SK-N-MC (cell line): ENCODE data around the gene HHAT.

Source experiments
- DNase-seq: peaks from one replicate; pipeline ENCODE4 v3.0.0-alpha.2; 2011; ENCODE audit warnings: low read depth, low spot score
- H3K27ac ChIP-seq: fragments of 200-600 bp; sonication (generic); 2 replicates; pipeline ENCODE4 v1.5.1; 2016; ENCODE audit warnings: mixed run types
- H3K36me3 ChIP-seq: fragments of 200-600 bp; sonication (generic); 2 replicates; pipeline ENCODE4 v1.6.1; 2017; ENCODE audit warnings: antibody characterized with exemption, low read length, mixed read lengths; ENCODE audit not compliant: insufficient read depth
- H3K4me3 ChIP-seq: fragments of 200-600 bp; sonication (generic); 2 replicates; pipeline ENCODE4 v1.5.1; 2016
- H3K9ac ChIP-seq: fragments of 200-600 bp; sonication (generic); 2 replicates; pipeline ENCODE4 v1.8.0; 2017; ENCODE audit warnings: mixed run types, mixed read lengths; ENCODE audit not compliant: insufficient read length
- H3K9me3 ChIP-seq: fragments of 200-600 bp; sonication (generic); 2 replicates; pipeline ENCODE4 v1.6.1; 2017; ENCODE audit warnings: low read depth, mild to moderate bottlenecking, antibody characterized with exemption, low read length, moderate library complexity, mixed read lengths
- EZH2 ChIP-seq: fragments of 200-600 bp; sonication (generic); IDR thresholded peaks from one replicate; pipeline ENCODE4 v1.6.1; 2017; ENCODE audit warnings: antibody characterized with exemption
- FOXP2 ChIP-seq: optimal IDR thresholded peaks from 2 replicates; pipeline ENCODE3; 2011; ENCODE audit warnings: mild to moderate bottlenecking, moderate library complexity; ENCODE audit not compliant: insufficient read depth; ENCODE audit errors: extremely low read length, control extremely low read depth
- POLR2AphosphoS5 ChIP-seq: IDR thresholded peaks from 2 replicates; pipeline ENCODE4 v1.6.1; 2012; ENCODE audit warnings: mild to moderate bottlenecking, low read depth, low read length, borderline replicate concordance

The HHAT gene

GRCh38 chr1:210565306-210565705 lies 236.6 kb downstream of the HHAT start:
- H3K27ac ChIP-seq: no peak overlapping the region
- no peak overlapping the region for H3K9ac ChIP-seq
- H3K36me3 ChIP-seq: no peaks in the 10 kb centered on the region
- TF ChIP-seq EZH2: no peak
- no peak for TF ChIP-seq FOXP2
- TF ChIP-seq POLR2AphosphoS5: no peak
- no peak for DNase-seq
- H3K4me3 ChIP-seq: no peak overlapping the region
- no peaks in the 10 kb centered on the region for H3K9me3 ChIP-seq

GRCh38 chr1:210568631-210569030 lies 239.9 kb downstream of the HHAT start:
- DNase-seq: no peak

GRCh38 chr1:210570116-210570515 lies 241.4 kb downstream of the HHAT start:
- Histone ChIP-seq H3K4me3 (no peak overlapping the region), H3K9ac (no peak overlapping the region)
- TF ChIP-seq POLR2AphosphoS5 (no peak), FOXP2 (no peak), EZH2 (no peak)

More at GRCh38 chr1:210568631-210569030, 239.9 kb downstream of the HHAT start:
- no peaks in the 10 kb centered on the region for H3K9me3 ChIP-seq
- no peak overlapping the region for H3K9ac ChIP-seq
- H3K36me3 ChIP-seq: no peaks in the 10 kb centered on the region
- no peak overlapping the region for H3K4me3 ChIP-seq
- no peak for TF ChIP-seq EZH2
- no peak for TF ChIP-seq FOXP2
- TF ChIP-seq POLR2AphosphoS5: no peak
- H3K27ac ChIP-seq: no peak overlapping the region

GRCh38 chr1:210571356-210572284 lies 242.9 kb downstream of the HHAT start:
- Histone ChIP-seq H3K9ac (no peak overlapping the region), H3K4me3 (no peak overlapping the region), H3K36me3 (no peaks in the 10 kb centered on the region), H3K27ac (no peak overlapping the region), H3K9me3 (no peaks in the 10 kb centered on the region)
- DNase-seq: no peak
- no peak for TF ChIP-seq POLR2AphosphoS5
- TF ChIP-seq FOXP2: no peak
- TF ChIP-seq EZH2: no peak

More at GRCh38 chr1:210570116-210570515, 241.4 kb downstream of the HHAT start:
- H3K27ac ChIP-seq: no peak overlapping the region
- DNase-seq: no peak
- H3K9me3 ChIP-seq: no peaks in the 10 kb centered on the region
- no peaks in the 10 kb centered on the region for H3K36me3 ChIP-seq

DNA sequence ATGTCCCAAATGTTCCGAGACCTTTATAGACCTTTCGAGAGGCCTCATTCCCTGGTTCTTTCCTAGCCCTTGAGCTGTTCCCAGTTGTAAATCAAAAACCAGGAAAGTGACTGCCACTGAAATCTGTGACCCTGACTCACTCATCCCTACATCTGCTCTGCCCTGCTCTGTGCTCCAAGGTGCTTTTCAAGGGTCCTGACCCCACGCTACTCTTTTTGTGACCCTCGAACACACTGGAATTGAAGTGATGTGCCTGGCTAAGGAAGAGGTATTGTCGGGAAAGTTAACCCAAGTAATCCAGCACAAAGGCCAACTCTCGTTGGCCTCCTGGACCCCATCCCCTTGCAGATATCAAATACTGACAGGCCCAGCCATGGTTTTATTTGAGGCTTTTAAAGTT lies 244.4 kb downstream of the HHAT start:
- H3K4me3 ChIP-seq: no peak overlapping the region
- H3K9ac ChIP-seq: no peak overlapping the region
- TF ChIP-seq FOXP2: no peak
- no peak for TF ChIP-seq EZH2
- TF ChIP-seq POLR2AphosphoS5: no peak
- H3K9me3 ChIP-seq: no peaks in the 10 kb centered on the region
- no peaks in the 10 kb centered on the region for H3K36me3 ChIP-seq
- no peak for DNase-seq
- H3K27ac ChIP-seq: no peak overlapping the region

DNA sequence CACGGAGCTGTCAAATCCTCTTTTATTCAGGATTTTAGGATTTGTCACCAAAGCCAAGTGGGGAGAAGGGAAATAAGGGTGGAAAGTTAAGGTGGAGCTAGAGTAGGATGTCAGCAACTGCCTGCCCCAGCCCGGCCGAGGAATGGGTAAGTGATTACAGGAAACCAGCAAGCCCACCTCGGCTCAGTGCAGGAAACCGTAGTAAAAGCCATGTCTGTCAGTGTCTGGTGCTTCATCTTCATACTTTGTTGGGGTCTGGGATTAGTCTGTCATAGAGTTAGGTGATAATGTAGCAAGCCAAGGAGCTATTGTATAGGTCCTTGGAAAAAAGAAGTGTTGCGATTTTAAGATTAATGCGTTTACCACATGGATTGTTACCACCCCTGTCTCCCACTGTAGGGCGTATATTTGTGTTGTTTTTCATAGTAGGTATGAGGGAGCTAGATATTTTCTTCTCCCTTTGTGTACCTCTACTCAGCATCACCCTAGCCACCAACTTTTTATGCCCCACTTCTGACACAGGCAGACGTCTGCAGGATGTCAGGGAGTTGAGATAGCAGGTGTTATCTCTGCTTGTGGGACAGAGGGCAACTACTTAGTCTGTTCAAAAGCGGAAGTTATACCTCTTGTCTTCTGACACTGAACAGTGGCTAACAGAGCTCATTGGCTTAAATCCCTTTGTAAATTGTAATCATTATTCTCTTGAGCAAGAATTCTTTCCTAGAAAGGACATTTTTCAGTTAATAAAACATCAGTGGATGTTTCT lies 253.7 kb downstream of the HHAT start:
- TF ChIP-seq FOXP2 (no peak), EZH2 (no peak), POLR2AphosphoS5 (no peak)
- H3K27ac ChIP-seq: no peak overlapping the region

GRCh38 chr1:210584439-210585113 lies 255.9 kb downstream of the HHAT start:
- Histone ChIP-seq H3K36me3 (no peaks in the 10 kb centered on the region), H3K9ac (no peak overlapping the region), H3K4me3 (no peak overlapping the region), H3K27ac (no peak overlapping the region), H3K9me3 (no peaks in the 10 kb centered on the region)
- TF ChIP-seq FOXP2: no peak
- no peak for TF ChIP-seq POLR2AphosphoS5
- TF ChIP-seq EZH2: no peak
- peak; percentile 8 for DNase-seq

More for the DNA sequence above, 253.7 kb downstream of the HHAT start:
- no peak overlapping the region for H3K9ac ChIP-seq
- DNase-seq: no peak
- H3K9me3 ChIP-seq: no peaks in the 10 kb centered on the region
- H3K4me3 ChIP-seq: no peak overlapping the region
- no peaks in the 10 kb centered on the region for H3K36me3 ChIP-seq

- no peak for DNase-seq
- H3K9ac ChIP-seq: no peak overlapping the region
- H3K9me3 ChIP-seq: no peaks in the 10 kb centered on the region
- TF ChIP-seq POLR2AphosphoS5: no peak
- TF ChIP-seq EZH2: no peak
- TF ChIP-seq FOXP2: no peak
- no peak overlapping the region for H3K4me3 ChIP-seq
- H3K27ac ChIP-seq: no peak overlapping the region
- no peaks in the 10 kb centered on the region for H3K36me3 ChIP-seq
Measured at GRCh38 chr1:210586771-210587170, 258.1 kb downstream of the HHAT start.
